B cell (primary cell): Measurements from ENCODE around the gene TMPRSS9.

ENCODE experiments used
- CTCF ChIP-seq: fragments of 200-600 bp; IDR thresholded peaks from one replicate; pipeline ENCODE4 v1.8.0; 2022; ENCODE audit warnings: antibody characterized with exemption, mild to moderate bottlenecking
- EZH2 ChIP-seq: IDR thresholded peaks from 2 replicates; pipeline ENCODE4 v1.6.1; 2012; ENCODE audit warnings: borderline replicate concordance, low read depth, mild to moderate bottlenecking, moderate library complexity, low read length; ENCODE audit not compliant: insufficient read depth, poor library complexity, severe bottlenecking

- TF ChIP-seq CTCF (no peak), EZH2 (no peak)
Measured at GRCh38 chr19:2334426-2334825, 25.6 kb upstream of the TMPRSS9 start.
